ENCODE results near the gene KLHDC9.

- TF ChIP-seq POLR2A (IDR thresholded peaks at IDR 0.05) (no peak), EP300 (IDR thresholded peaks at IDR 0.05) (no peak), CTCF (IDR thresholded peaks at IDR 0.05) (no peak), POLR2AphosphoS5 (IDR thresholded peaks at IDR 0.05) (no peak)
Measured at GRCh38 chr1:161127649-161128048, 29.5 kb downstream of the KLHDC9 start.
